Stimulated activated CD8-positive, alpha-beta memory T cell treated with anti-CD3 and anti-CD28 coated beads, Interleukin-2, amount 100 ng/mL, for 1 hour (primary cell): ENCODE data around the gene EPN2.
A peak's percentile ranks its signal among the peaks of the same experiment; 100 is the strongest.
"Not testable (repeated sequence)": the region's sequence is repeated elsewhere in the genome, so short reads cannot be mapped to it uniquely, and the experiment has no call there.

Experiments
- DNase-seq, 2 donors: peaks; one replicate each; pipeline ENCODE4 v3.0.0-alpha.2; 2020; ENCODE audit warnings: low read depth in 2 of 2

EPN2 gene

GRCh38 chr17:19345486-19346350 lies 108.6 kb downstream of the EPN2 start:
- DNase-seq = no peak

GRCh38 chr17:19346351-19347255 lies 109.4 kb downstream of the EPN2 start:
- no peak for DNase-seq

- DNase-seq = no peak
Measured at GRCh38 chr17:19347323-19348080, 110.3 kb downstream of the EPN2 start.

- DNase-seq = no peak
Measured at GRCh38 chr17:19348081-19348650, 111.0 kb downstream of the EPN2 start.

GRCh38 chr17:19348806-19349205 lies 111.6 kb downstream of the EPN2 start:
- DNase-seq = no peak

- not testable (repeated sequence) for DNase-seq
Measured at GRCh38 chr17:19353401-19353800, 116.2 kb downstream of the EPN2 start.

- DNase-seq = no peak
Measured at GRCh38 chr17:19354748-19355147, 117.6 kb downstream of the EPN2 start.

GRCh38 chr17:19357351-19357750 lies 120.2 kb downstream of the EPN2 start:
- no peak for DNase-seq

GRCh38 chr17:19357761-19358160 lies 120.6 kb downstream of the EPN2 start:
- no peak for DNase-seq

GRCh38 chr17:19359151-19359550 lies 122.0 kb downstream of the EPN2 start:
- DNase-seq = no peak

GRCh38 chr17:19359856-19360255 lies 122.7 kb downstream of the EPN2 start:
- no peak for DNase-seq

GRCh38 chr17:19360772-19361171 lies 123.6 kb downstream of the EPN2 start:
- DNase-seq = no peak

- no peak for DNase-seq
Measured at GRCh38 chr17:19361326-19361725, 124.2 kb downstream of the EPN2 start.

- DNase-seq = no peak
Measured at GRCh38 chr17:19361944-19362276, 124.7 kb downstream of the EPN2 start.

GRCh38 chr17:19362277-19363113 lies 125.3 kb downstream of the EPN2 start, which contains the start of gene B9D1:
Gene B9D1 (minus strand): TSS chr17:19362723. CDS start chr17:19362569, 154 bp downstream.
- DNase-seq = peak; percentile 89 to 91

- no peak for DNase-seq
Measured at GRCh38 chr17:19363114-19363438, 125.9 kb downstream of the EPN2 start.

GRCh38 chr17:19363460-19364035 lies 126.4 kb downstream of the EPN2 start:
- DNase-seq = no peak

- DNase-seq = no peak
Measured at GRCh38 chr17:19364699-19365498, 127.7 kb downstream of the EPN2 start.

- no peak for DNase-seq
Measured at GRCh38 chr17:19365499-19365817, 128.3 kb downstream of the EPN2 start.
